H1 (cell line): Measurements from ENCODE around the gene NPBWR2. TPM values are rescaled to one million over a fixed set of nuclear protein-coding genes. Genes with fewer than 3 reads are reported as not detected.
A peak's percentile ranks its signal among the peaks of the same experiment; 100 is the strongest.

Experiments
- CTCF ChIA-PET: fragments of 300-600 bp; sonication (Branson Sonifier 250); formaldehyde crosslinking; loops from one replicate; lab custom pipeline; 2021; ENCODE audit not compliant: partially characterized antibody; lab: Charles Lee
- POLR2A ChIA-PET: fragments of 300-600 bp; sonication (Branson Sonifier 250); formaldehyde crosslinking; loops from one replicate; lab custom pipeline; 2021; ENCODE audit warnings: inconsistent platforms; ENCODE audit not compliant: partially characterized antibody; lab: Charles Lee
- DNase-seq, 2 experiments: peaks; one replicate each; pipeline versions ENCODE4 v3.0.0 to v3.0.0-alpha.2; 2010 to 2022; ENCODE audit warnings: low spot score in 2 of 2, low read depth in 1 of 2, mixed read lengths in 1 of 2
- FAIRE-seq: peaks from 2 replicates; lab custom pipeline; 2011; peaks lifted over from hg19 to GRCh38; lab: Jason Lieb, UNC
- H2AFZ ChIP-seq: 2 replicates; pipeline ENCODE4 v1.8.1; 2012; ENCODE audit warnings: low read length, inconsistent platforms
- H2AK5ac ChIP-seq: 2 replicates; pipeline ENCODE4 v1.6.1; 2013; ENCODE audit warnings: low read depth, low read length
- H2BK120ac ChIP-seq: replicated peaks from 2 replicates; pipeline ENCODE3; 2013; ENCODE audit warnings: low read depth, low read length, inconsistent platforms
- H2BK12ac ChIP-seq: 2 replicates; pipeline ENCODE4 v1.6.1; 2013; ENCODE audit warnings: low read depth, low read length
- H2BK15ac ChIP-seq: 2 replicates; pipeline ENCODE4 v1.6.1; 2013; ENCODE audit warnings: low read length
- H2BK20ac ChIP-seq: 2 replicates; pipeline ENCODE4 v1.6.1; 2013; ENCODE audit warnings: low read length
- H2BK5ac ChIP-seq: 2 replicates; pipeline ENCODE4 v1.6.1; 2013; ENCODE audit warnings: low read depth, low read length
- H3K14ac ChIP-seq: 2 replicates; pipeline ENCODE4 v1.6.1; 2013; ENCODE audit warnings: inconsistent platforms; ENCODE audit not compliant: insufficient read length
- H3K18ac ChIP-seq: 2 replicates; pipeline ENCODE4 v1.6.1; 2013; ENCODE audit warnings: low read length; ENCODE audit errors: extremely low read depth
- H3K23ac ChIP-seq: 2 replicates; pipeline ENCODE4 v1.6.1; 2013; ENCODE audit warnings: inconsistent platforms; ENCODE audit not compliant: insufficient read length
- H3K23me2 ChIP-seq: 2 replicates; pipeline ENCODE4 v1.6.1; 2013; ENCODE audit warnings: low read depth, low read length
- H3K27ac ChIP-seq: 2 replicates; pipeline ENCODE4 v1.6.1; 2011; ENCODE audit warnings: low read depth, low read length, inconsistent platforms
- H3K27me3 ChIP-seq, 4 experiments: replicated peaks in 1 of 4; 1 replicate in 1 of 4; 2 replicates in 3 of 4; pipeline versions ENCODE4 v1.6.1 to v1.8.1; 2011 to 2013; ENCODE audit warnings: low read length in 3 of 4, mild to moderate bottlenecking in 3 of 4, inconsistent platforms in 2 of 4, mixed read lengths in 2 of 4, moderate library complexity in 1 of 4; ENCODE audit not compliant: control insufficient read depth in 3 of 4, insufficient read depth in 3 of 4; ENCODE audit errors: extremely low read depth in 1 of 4
- H3K36me3 ChIP-seq, 4 experiments: 2 replicates each; pipeline versions ENCODE4 v1.6.1 to v1.8.1; 2011 to 2013; ENCODE audit warnings: mild to moderate bottlenecking in 4 of 4, low read length in 3 of 4, moderate library complexity in 2 of 4, control low read depth in 1 of 4, inconsistent platforms in 1 of 4; ENCODE audit not compliant: insufficient read depth in 4 of 4, control insufficient read depth in 2 of 4
- H3K4ac ChIP-seq: replicated peaks from 2 replicates; pipeline ENCODE3; 2013; ENCODE audit warnings: low read length, low read depth, mixed read lengths, inconsistent platforms; ENCODE audit not compliant: insufficient read length
- H3K4me1 ChIP-seq, 4 experiments: replicated peaks in 1 of 4; 1 replicate in 1 of 4; 2 replicates in 3 of 4; pipeline versions ENCODE4 v1.6.1 to v1.8.1; 2011 to 2013; ENCODE audit warnings: low read length in 3 of 4, inconsistent platforms in 2 of 4, mixed read lengths in 1 of 4; ENCODE audit not compliant: insufficient read depth in 4 of 4, control insufficient read depth in 3 of 4
- H3K4me2 ChIP-seq, 2 experiments: 2 replicates each; pipeline versions ENCODE4 v1.6.1 to v1.8.1; 2011 to 2013; ENCODE audit warnings: low read depth in 2 of 2, low read length in 2 of 2, control low read depth in 1 of 2, inconsistent platforms in 1 of 2, mild to moderate bottlenecking in 1 of 2; ENCODE audit not compliant: insufficient read depth in 1 of 2
- H3K4me3 ChIP-seq, 4 experiments: fragments of 200-600, 300-600 bp in 1 of 4; sonication (generic), shearing (Covaris generic), sonication (Bioruptor Twin) in 1 of 4; 2 replicates each; pipeline versions ENCODE4 v1.5.1 to v1.8.1; 2011 to 2016; ENCODE audit warnings: low read length in 4 of 4, low read depth in 3 of 4, control low read depth in 2 of 4, inconsistent platforms in 2 of 4, mild to moderate bottlenecking in 2 of 4, mixed read lengths in 1 of 4, moderate library complexity in 1 of 4; ENCODE audit not compliant: insufficient read depth in 2 of 4; ENCODE audit errors: extremely low read depth in 1 of 4
- H3K56ac ChIP-seq: replicated peaks from 2 replicates; pipeline ENCODE3; 2013; ENCODE audit warnings: low read depth, mild to moderate bottlenecking, mixed read lengths, low read length, inconsistent platforms; ENCODE audit not compliant: insufficient read length
- H3K79me1 ChIP-seq: 2 replicates; pipeline ENCODE4 v1.6.1; 2013; ENCODE audit warnings: low read depth, low read length, control low read depth
- H3K79me2 ChIP-seq, 2 experiments: 2 replicates each; pipeline versions ENCODE4 v1.6.1 to v1.8.1; 2012 to 2013; ENCODE audit warnings: low read length in 2 of 2, mild to moderate bottlenecking in 2 of 2, inconsistent platforms in 1 of 2; ENCODE audit not compliant: insufficient read depth in 2 of 2, control insufficient read depth in 1 of 2
- H3K9ac ChIP-seq, 4 experiments: replicated peaks in 1 of 4; 1 replicate in 1 of 4; 2 replicates in 3 of 4; pipeline versions ENCODE4 v1.6.1 to v1.8.1; 2011 to 2013; ENCODE audit warnings: low read depth in 3 of 4, low read length in 3 of 4, control low read depth in 2 of 4, mild to moderate bottlenecking in 2 of 4, moderate library complexity in 2 of 4, inconsistent platforms in 1 of 4; ENCODE audit errors: extremely low read depth in 1 of 4
- H3K9me3 ChIP-seq, 2 experiments: 2 replicates each; pipeline versions ENCODE4 v1.6.1 to v1.8.1; 2012 to 2013; ENCODE audit warnings: mild to moderate bottlenecking in 2 of 2, moderate library complexity in 2 of 2, control low read depth in 1 of 2, inconsistent platforms in 1 of 2, low read depth in 1 of 2, low read length in 1 of 2, mixed read lengths in 1 of 2; ENCODE audit not compliant: insufficient read depth in 2 of 2
- H4K20me1 ChIP-seq, 2 experiments: replicated peaks in 1 of 2; 2 replicates each; pipeline versions ENCODE3 to v1.8.1; 2011 to 2013; ENCODE audit warnings: inconsistent platforms in 2 of 2, low read length in 2 of 2, mild to moderate bottlenecking in 1 of 2; ENCODE audit not compliant: insufficient read depth in 2 of 2, control insufficient read depth in 1 of 2
- H4K5ac ChIP-seq: 2 replicates; pipeline ENCODE4 v1.6.1; 2013; ENCODE audit warnings: low read length, low read depth, mixed read lengths, inconsistent platforms; ENCODE audit not compliant: insufficient read length
- H4K8ac ChIP-seq: 2 replicates; pipeline ENCODE4 v1.8.0; 2013; ENCODE audit warnings: mild to moderate bottlenecking, moderate library complexity, low read length, inconsistent platforms; ENCODE audit not compliant: insufficient read depth; ENCODE audit errors: extremely low read depth
- H4K91ac ChIP-seq: replicated peaks from 2 replicates; pipeline ENCODE3; 2013; ENCODE audit warnings: low read length, mixed read lengths, inconsistent platforms; ENCODE audit not compliant: insufficient read length
- SIN3A ChIP-seq, 2 experiments: IDR thresholded peaks in 1 of 2; conservative IDR thresholded peaks in 1 of 2; 2 replicates each; pipeline ENCODE4 v1.6.1; 2011 to 2012; ENCODE audit warnings: low read length in 2 of 2, improper control_type of control experiment in 1 of 2, low read depth in 1 of 2, mild to moderate bottlenecking in 1 of 2
- SRF ChIP-seq: IDR thresholded peaks from 2 replicates; pipeline ENCODE4 v1.6.1; 2011; ENCODE audit warnings: mild to moderate bottlenecking, low read depth, low read length, moderate library complexity
- WGBS, 2 experiments: shearing (Covaris generic) in 1 of 2; methylation state at CpG; one replicate each; pipeline versions ENCODE4 v1.1.6 to v1.1.7; 2013 to 2015; ENCODE audit warnings: low lambda C conversion rate in 2 of 2, mixed read lengths in 2 of 2, inconsistent platforms in 1 of 2, low coverage in 1 of 2, missing lambda C conversion rate in 1 of 2; ENCODE audit not compliant: insufficient replicate concordance in 2 of 2, insufficient coverage in 1 of 2, insufficient read length in 1 of 2; ENCODE audit errors: extremely low coverage in 1 of 2, missing lambda C conversion rate in 1 of 2; 5-methylcytosine and 5-hydroxymethylcytosine counted together
- polyA plus RNA-seq, 7 experiments: library from polyadenylated mRNA; depleted of rRNA in 3 of 7; stranded (reverse) in 5 of 7; unstranded in 2 of 7; fragments of >200 nt in 5 of 7; fragments of 200-250 nt in 2 of 7; gene quantifications; 1 replicate in 5 of 7; 2 replicates in 1 of 7; 4 replicates in 1 of 7; pipeline versions ENCODE4 v1.2.1 to v1.2.3, GENCODE V29; 2011 to 2013; ENCODE audit warnings: missing spikeins in 2 of 7, mixed read lengths in 2 of 7
- total RNA-seq: library from RNA; stranded (reverse); fragmentation: NEBNext Ultra II Directional; extraction: Animal tissue kit (Norgen Biotek cat#: 25700); gene quantifications from 2 replicates; pipeline ENCODE4 v1.2.1, GENCODE V29; 2021
- TF ChIP-seq, protein P1 (sequence below): IDR thresholded peaks from 2 replicates; pipeline ENCODE4 v1.6.1; 2011; ENCODE audit warnings: low read length, improper control_type of control experiment

The NPBWR2 gene
- total and polyA plus RNA-seq, 2 of the 8 experiments (the other 6 are each of a cell fraction or from before 2014, with no cell fraction given) = not detected

DNA sequence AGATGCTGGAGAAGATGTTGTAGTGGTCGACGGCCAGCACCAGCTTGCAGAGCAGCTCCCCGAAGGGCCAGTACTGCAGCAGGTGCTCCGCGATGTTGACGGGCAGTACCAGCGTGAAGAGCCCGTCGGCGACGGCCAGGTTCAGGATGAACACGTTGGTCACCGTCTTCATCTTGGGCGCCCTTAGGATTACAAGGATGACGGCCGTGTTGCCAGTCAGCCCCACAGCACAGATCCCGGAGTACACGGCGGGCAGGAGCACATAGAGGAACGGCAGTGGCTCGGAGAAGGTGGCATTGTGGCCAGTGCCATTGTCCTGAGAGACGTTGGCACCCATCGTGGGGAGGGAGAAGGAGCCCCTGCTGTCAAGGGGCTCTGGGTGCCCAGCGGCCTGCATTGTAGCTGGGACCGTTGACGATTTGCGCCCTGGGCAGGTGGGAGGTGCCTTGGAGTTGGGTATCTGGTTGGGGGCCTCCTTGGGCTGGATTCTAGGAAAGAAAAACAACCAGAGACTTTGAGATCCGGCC, 867 bp downstream of the NPBWR2 start:
- no peak for TF ChIP-seq SIN3A (conservative IDR thresholded peaks at IDR 0.05 in 1 of 2, IDR thresholded peaks at IDR 0.05 in 1 of 2; ENCODE audit: low read depth in 1 of 2, low read length in 2 of 2)
- no peak for TF ChIP-seq SRF
- TF ChIP-seq, protein P1, sequence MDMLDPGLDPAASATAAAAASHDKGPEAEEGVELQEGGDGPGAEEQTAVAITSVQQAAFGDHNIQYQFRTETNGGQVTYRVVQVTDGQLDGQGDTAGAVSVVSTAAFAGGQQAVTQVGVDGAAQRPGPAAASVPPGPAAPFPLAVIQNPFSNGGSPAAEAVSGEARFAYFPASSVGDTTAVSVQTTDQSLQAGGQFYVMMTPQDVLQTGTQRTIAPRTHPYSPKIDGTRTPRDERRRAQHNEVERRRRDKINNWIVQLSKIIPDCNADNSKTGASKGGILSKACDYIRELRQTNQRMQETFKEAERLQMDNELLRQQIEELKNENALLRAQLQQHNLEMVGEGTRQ = no peak
- TF ChIP-seq, all 59 proteins: peak for 0
- Histone ChIP-seq H3K79me2 (no peaks in the 10 kb centered on the region), H4K91ac (no peak overlapping the region), H3K56ac (no peak overlapping the region), H2BK5ac (no peak overlapping the region), H3K14ac (no peak overlapping the region), H3K4ac (no peak overlapping the region), H2AK5ac (no peak overlapping the region), H3K79me1 (no peaks in the 10 kb centered on the region; the same call in 1 of the 2 replicates), H2BK12ac (no peak overlapping the region), H3K36me3 (no peaks in the 10 kb centered on the region), H2BK15ac (no peak overlapping the region), H2BK20ac (no peak overlapping the region), H3K27me3 (peaks cover 2 to 14% (median 13%) of the 10 kb centered on the region in 4 experiments), H3K9me3 (no peaks in the 10 kb centered on the region), H2BK120ac (no peak overlapping the region), H3K23ac (no peak overlapping the region), H3K4me2 (no peak overlapping the region), H3K4me1 (peaks cover 0 to 8% (median 3%) of the 10 kb centered on the region in 4 experiments; a peak in 3 of 7 replicates), H3K23me2 (peaks cover 2% of the 10 kb centered on the region; the same call in 1 of the 2 replicates), H4K5ac (no peak overlapping the region), H3K27ac (no peak overlapping the region), H2AFZ (no peak overlapping the region), H4K20me1 (peaks cover 3 to 4% of the 10 kb centered on the region in 2 experiments), H3K4me3 (no peak overlapping the region), H4K8ac (no peak overlapping the region), H3K9ac (no peak overlapping the region), H3K18ac (no peak overlapping the region)
- CTCF ChIA-PET = interaction anchor here (0.8 to 6.4 kb wide), 3 partner anchors 9 to 16 kb away, joined by 3 to 59 read pairs (median 4); no protein-coding TSS in a partner anchor
- POLR2A ChIA-PET = no interaction called here
- WGBS, 2 experiments = 89% methylated on average over 27 of the region's 28 CpGs; no CpG with 5 or more reads in 1 of the 2 experiments
- DNase-seq (peak in 1 of 2 experiments; percentile 40), FAIRE-seq (no peak)
